Measurements from ENCODE around the gene LAMA2. TPM values are rescaled to one million over a fixed set of nuclear protein-coding genes. Genes with fewer than 3 reads are reported as not detected.

Gene LAMA2
- total RNA-seq, 1 donor from 2014 or later: 1.9 TPM

DNA sequence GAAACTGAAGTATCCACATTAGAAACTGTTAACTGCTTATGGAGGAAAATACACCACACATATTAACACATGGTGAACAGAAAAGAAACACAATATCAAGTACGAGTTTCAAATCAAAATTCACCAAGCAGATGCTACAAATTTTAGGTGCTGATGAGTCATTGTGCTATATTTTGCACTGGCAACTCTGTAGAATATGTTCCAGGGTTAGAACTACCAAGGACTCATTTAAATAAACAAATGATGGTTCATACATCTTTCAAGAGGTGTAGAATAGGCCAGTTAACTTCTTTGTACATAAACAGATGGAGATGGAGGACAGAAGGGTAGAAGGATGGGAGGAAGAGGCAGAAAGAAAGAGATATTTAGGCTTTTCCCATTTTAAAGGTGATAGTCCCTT lies 642.1 kb downstream of the LAMA2 start:
- DNase-seq (ENCODE audit: low spot score): no peak

DNA sequence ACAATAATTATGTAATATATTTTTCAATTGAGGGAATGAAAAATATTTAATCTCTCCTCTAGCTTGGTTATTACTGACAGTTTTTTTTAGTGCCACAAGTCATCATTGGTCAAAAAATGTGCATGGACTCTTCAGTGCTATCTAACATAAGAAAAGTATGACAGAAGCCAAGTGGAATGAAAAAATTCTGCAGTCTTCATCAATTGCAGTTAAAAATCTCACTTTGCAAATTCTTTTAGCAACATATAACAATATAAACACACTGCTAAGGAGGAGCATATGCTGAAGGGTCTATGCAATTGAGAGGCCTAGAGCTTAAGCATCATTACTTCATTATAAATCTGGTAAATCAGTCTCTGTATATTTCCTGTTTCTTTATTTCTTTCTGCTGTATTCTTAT lies 652.0 kb downstream of the LAMA2 start:
- DNase-seq (ENCODE audit: low spot score): no peak
- H3K27ac Mint-ChIP-seq (ENCODE audit: unreplicated experiment): no peak overlapping the region
- no peaks in the 10 kb centered on the region for H3K4me1 Mint-ChIP-seq (ENCODE audit: low read depth)
- TF ChIP-seq, protein P1, sequence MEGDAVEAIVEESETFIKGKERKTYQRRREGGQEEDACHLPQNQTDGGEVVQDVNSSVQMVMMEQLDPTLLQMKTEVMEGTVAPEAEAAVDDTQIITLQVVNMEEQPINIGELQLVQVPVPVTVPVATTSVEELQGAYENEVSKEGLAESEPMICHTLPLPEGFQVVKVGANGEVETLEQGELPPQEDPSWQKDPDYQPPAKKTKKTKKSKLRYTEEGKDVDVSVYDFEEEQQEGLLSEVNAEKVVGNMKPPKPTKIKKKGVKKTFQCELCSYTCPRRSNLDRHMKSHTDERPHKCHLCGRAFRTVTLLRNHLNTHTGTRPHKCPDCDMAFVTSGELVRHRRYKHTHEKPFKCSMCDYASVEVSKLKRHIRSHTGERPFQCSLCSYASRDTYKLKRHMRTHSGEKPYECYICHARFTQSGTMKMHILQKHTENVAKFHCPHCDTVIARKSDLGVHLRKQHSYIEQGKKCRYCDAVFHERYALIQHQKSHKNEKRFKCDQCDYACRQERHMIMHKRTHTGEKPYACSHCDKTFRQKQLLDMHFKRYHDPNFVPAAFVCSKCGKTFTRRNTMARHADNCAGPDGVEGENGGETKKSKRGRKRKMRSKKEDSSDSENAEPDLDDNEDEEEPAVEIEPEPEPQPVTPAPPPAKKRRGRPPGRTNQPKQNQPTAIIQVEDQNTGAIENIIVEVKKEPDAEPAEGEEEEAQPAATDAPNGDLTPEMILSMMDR (IDR thresholded peaks at IDR 0.05): no peak
- H3K27me3 Mint-ChIP-seq (ENCODE audit: low read depth): no peaks in the 10 kb centered on the region
- H3K9me3 Mint-ChIP-seq (ENCODE audit: low read depth): peaks cover 8% of the 10 kb centered on the region
- H3K36me3 Mint-ChIP-seq (ENCODE audit: low read depth): peaks cover 7% of the 10 kb centered on the region
- H3K4me3 Mint-ChIP-seq (ENCODE audit: unreplicated experiment): no peak overlapping the region

More for the DNA sequence above, 642.1 kb downstream of the LAMA2 start:
- Mint-ChIP-seq H3K4me1 (ENCODE audit: low read depth) (peaks cover 3% of the 10 kb centered on the region), H3K36me3 (ENCODE audit: low read depth) (no peaks in the 10 kb centered on the region), H3K27ac (ENCODE audit: unreplicated experiment) (no peak overlapping the region), H3K4me3 (ENCODE audit: unreplicated experiment) (no peak overlapping the region), H3K27me3 (ENCODE audit: low read depth) (no peaks in the 10 kb centered on the region), H3K9me3 (ENCODE audit: low read depth) (no peaks in the 10 kb centered on the region)
- TF ChIP-seq, protein P1 (IDR thresholded peaks at IDR 0.05): no peak

DNA sequence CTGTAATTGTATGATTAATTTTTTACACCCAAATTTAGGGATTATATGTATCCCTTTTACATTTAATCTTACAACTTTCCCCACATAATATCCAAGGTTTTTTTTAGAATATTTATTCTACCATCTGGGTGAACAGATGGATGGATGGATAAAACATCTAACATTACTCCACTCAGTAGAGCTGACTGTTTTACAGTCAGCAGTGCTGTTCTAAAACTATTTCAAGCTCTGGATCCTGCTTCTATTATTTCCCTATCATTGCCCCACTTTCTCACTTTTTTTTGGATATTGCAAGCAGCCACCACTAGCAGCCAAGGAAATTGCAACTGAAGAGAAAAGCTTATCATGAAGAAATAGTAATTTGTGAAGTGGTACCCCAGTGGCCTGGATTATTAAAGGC lies 653.3 kb downstream of the LAMA2 start:
- H3K4me3 Mint-ChIP-seq (ENCODE audit: unreplicated experiment): no peak overlapping the region
- no peaks in the 10 kb centered on the region for H3K4me1 Mint-ChIP-seq (ENCODE audit: low read depth)
- no peak overlapping the region for H3K27ac Mint-ChIP-seq (ENCODE audit: unreplicated experiment)
- H3K9me3 Mint-ChIP-seq (ENCODE audit: low read depth): peaks cover 8% of the 10 kb centered on the region
- TF ChIP-seq, protein P1 (IDR thresholded peaks at IDR 0.05): no peak
- peaks cover 7% of the 10 kb centered on the region for H3K36me3 Mint-ChIP-seq (ENCODE audit: low read depth)
- DNase-seq (ENCODE audit: low spot score): no peak
- no peaks in the 10 kb centered on the region for H3K27me3 Mint-ChIP-seq (ENCODE audit: low read depth)

DNA sequence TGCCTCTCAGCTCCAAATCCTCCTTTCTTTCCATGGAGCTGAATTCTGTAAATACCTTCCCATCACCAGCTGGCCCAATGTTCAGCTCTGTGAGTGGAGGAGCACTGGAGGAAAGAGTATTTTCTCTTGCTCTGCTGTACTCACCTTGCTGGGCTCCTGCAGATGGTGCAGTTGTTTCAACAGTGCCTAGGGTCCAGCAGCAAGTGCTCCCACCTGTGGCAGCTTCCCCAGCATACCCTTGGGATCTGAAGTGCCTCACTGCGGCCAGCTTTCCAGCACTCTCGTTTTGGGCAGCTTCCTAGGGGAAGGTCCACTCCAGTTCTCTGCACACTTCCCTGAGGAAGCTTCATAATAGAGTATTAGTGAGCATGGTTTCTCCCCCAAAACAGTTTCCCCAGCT lies 656.1 kb downstream of the LAMA2 start:
- no peak overlapping the region for H3K4me3 Mint-ChIP-seq (ENCODE audit: unreplicated experiment)
- H3K36me3 Mint-ChIP-seq (ENCODE audit: low read depth): peaks cover 2% of the 10 kb centered on the region
- H3K9me3 Mint-ChIP-seq (ENCODE audit: low read depth): peaks cover 7% of the 10 kb centered on the region
- H3K27ac Mint-ChIP-seq (ENCODE audit: unreplicated experiment): no peak overlapping the region
- no peaks in the 10 kb centered on the region for H3K4me1 Mint-ChIP-seq (ENCODE audit: low read depth)
- TF ChIP-seq, protein P1 (IDR thresholded peaks at IDR 0.05): no peak
- no peak for DNase-seq (ENCODE audit: low spot score)
- H3K27me3 Mint-ChIP-seq (ENCODE audit: low read depth): no peaks in the 10 kb centered on the region

DNA sequence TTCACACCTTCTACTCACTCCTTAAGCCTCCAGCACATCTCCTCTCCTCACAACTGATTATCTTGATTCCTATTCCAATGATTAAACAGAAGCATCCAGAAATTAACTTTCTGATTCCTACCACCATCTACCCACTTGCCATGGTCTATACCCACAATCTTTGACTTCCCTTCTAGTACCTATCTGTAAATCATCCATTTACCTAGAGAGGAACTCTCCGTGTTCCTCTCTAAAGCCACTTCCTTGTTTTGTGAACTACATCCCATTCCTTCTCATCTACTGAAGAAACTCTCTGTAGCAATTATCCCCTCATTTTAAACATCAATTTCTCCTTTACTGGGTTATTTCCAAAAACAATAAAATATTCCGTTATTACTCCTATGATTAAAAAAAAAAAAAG lies 659.8 kb downstream of the LAMA2 start:
- TF ChIP-seq, protein P1 (IDR thresholded peaks at IDR 0.05): no peak
- Mint-ChIP-seq H3K4me1 (ENCODE audit: low read depth) (peaks cover 3% of the 10 kb centered on the region), H3K9me3 (ENCODE audit: low read depth) (peaks cover 14% of the 10 kb centered on the region), H3K36me3 (ENCODE audit: low read depth) (peaks cover 7% of the 10 kb centered on the region), H3K27me3 (ENCODE audit: low read depth) (no peaks in the 10 kb centered on the region), H3K27ac (ENCODE audit: unreplicated experiment) (no peak overlapping the region), H3K4me3 (ENCODE audit: unreplicated experiment) (no peak overlapping the region)
- DNase-seq (ENCODE audit: low spot score): no peak

Measured in chondrocyte (in vitro differentiated cells).